ENCODE results near the gene AGAP1. TPM values are rescaled to one million over a fixed set of nuclear protein-coding genes. Genes with fewer than 3 reads are reported as not detected.

The AGAP1 gene
- total RNA-seq, 1 experiment from 2014 or later = 25.8 TPM

DNA sequence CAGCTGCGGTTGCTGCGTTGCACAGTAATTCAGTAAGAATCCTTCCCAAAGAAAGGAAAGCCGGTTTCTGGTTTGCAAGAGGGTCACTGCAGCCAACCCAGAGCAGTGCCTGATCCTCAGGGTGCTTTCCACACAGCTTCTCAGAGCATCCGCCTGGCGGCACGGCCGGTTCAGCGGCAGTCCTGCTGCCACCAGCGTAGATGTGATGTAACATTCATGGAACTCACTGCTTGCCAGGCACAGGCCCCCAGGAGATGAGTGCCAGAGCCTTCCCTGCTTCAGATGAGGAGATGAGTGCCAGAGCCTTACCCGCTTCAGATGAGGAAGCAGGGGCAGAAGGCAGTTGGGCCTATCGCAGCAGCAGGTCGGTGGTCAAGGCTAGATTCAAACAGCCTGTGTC lies 444.1 kb downstream of the AGAP1 start:
- Histone ChIP-seq H3K79me1 (ENCODE audit: insufficient read depth, low read depth, low read length, poor library complexity, severe bottlenecking) (no peaks in the 10 kb centered on the region), H3K79me2 (ENCODE audit: insufficient read depth, low read length) (no peaks in the 10 kb centered on the region), H3K23ac (ENCODE audit: insufficient read length, low read depth, low read length) (no peak overlapping the region), H2BK120ac (ENCODE audit: low read depth, low read length, poor library complexity, severe bottlenecking) (no peak overlapping the region), H3K18ac (ENCODE audit: insufficient read length, low read depth, low read length) (no peak overlapping the region), H3K56ac (ENCODE audit: insufficient read length, low read depth, low read length) (no peak overlapping the region), H3K23me2 (ENCODE audit: insufficient read length, low read depth, low read length, poor library complexity, severe bottlenecking) (no peaks in the 10 kb centered on the region), H4K5ac (ENCODE audit: insufficient read length, low read depth, low read length) (no peak overlapping the region), H2BK5ac (ENCODE audit: insufficient read length, low read length) (no peak overlapping the region), H2AFZ (ENCODE audit: low read length) (no peak overlapping the region), H4K20me1 (ENCODE audit: control insufficient read depth, insufficient read depth, insufficient read length) (no peaks in the 10 kb centered on the region), H3K27me3 (ENCODE audit: insufficient read depth, low read length) (no peaks in the 10 kb centered on the region), H2BK12ac (ENCODE audit: insufficient read length, low read depth, low read length) (no peak overlapping the region), H3K4me1 (ENCODE audit: insufficient read depth, low read length) (no peaks in the 10 kb centered on the region), H4K91ac (ENCODE audit: insufficient read length, low read depth, low read length) (no peak overlapping the region), H3T11ph (ENCODE audit: low read length) (no peak overlapping the region), H2BK15ac (ENCODE audit: low read depth, low read length) (no peak overlapping the region), H3K4me2 (ENCODE audit: insufficient read depth, insufficient read length, low read length) (no peak overlapping the region), H3K9ac (ENCODE audit: extremely low read depth, insufficient read length, low read length) (no peak overlapping the region), H3K9me3 (ENCODE audit: control insufficient read depth, low read depth, low read length) (no peaks in the 10 kb centered on the region), H3K14ac (ENCODE audit: insufficient read depth, low read length) (no peak overlapping the region; the same call in 1 of the 2 replicates), H4K8ac (replicated peaks; ENCODE audit: insufficient read length, low read depth, low read length) (no peak overlapping the region), H3K4ac (ENCODE audit: low read depth, low read length) (no peak overlapping the region), H3K27ac (ENCODE audit: insufficient read length, low read depth, low read length) (no peak overlapping the region), H2AK5ac (ENCODE audit: insufficient read length, low read length) (no peak overlapping the region), H2BK20ac (ENCODE audit: low read depth, low read length, poor library complexity, severe bottlenecking) (no peak overlapping the region)
- H3K27me3 Mint-ChIP-seq (ENCODE audit: low read depth) = no peaks in the 10 kb centered on the region
- no peak for DNase-seq
- WGBS (ENCODE audit: extremely low coverage, insufficient read length, low lambda C conversion rate) = no CpG with 5 or more reads among the region's 12 CpGs
- H3K27ac Mint-ChIP-seq = no peak overlapping the region
- H3K4me3 Mint-ChIP-seq = no peak overlapping the region
- H3K9me3 Mint-ChIP-seq = peaks cover 4 to 5% of the 10 kb centered on the region in 2 experiments; a peak in 3 of 5 replicates
- H3K36me3 Mint-ChIP-seq (ENCODE audit: insufficient read depth in 1 of 3, low read depth in 3 of 3) = peaks cover 6 to 24% (median 14%) of the 10 kb centered on the region in 3 experiments
- TF ChIP-seq CTCF (conservative IDR thresholded peaks at IDR 0.05) = no peak
- H3K4me1 Mint-ChIP-seq = peaks cover 2 to 10% of the 10 kb centered on the region in 2 experiments

Data from H9 (cell line).